Measurements from ENCODE around the gene STK11. TPM values are rescaled to one million over a fixed set of nuclear protein-coding genes. Genes with fewer than 3 reads are reported as not detected.

The STK11 gene
- total and polyA plus RNA-seq, 2 of the 4 experiments (the other 2 are of a cell fraction), result 39.3 to 42.8 TPM

DNA sequence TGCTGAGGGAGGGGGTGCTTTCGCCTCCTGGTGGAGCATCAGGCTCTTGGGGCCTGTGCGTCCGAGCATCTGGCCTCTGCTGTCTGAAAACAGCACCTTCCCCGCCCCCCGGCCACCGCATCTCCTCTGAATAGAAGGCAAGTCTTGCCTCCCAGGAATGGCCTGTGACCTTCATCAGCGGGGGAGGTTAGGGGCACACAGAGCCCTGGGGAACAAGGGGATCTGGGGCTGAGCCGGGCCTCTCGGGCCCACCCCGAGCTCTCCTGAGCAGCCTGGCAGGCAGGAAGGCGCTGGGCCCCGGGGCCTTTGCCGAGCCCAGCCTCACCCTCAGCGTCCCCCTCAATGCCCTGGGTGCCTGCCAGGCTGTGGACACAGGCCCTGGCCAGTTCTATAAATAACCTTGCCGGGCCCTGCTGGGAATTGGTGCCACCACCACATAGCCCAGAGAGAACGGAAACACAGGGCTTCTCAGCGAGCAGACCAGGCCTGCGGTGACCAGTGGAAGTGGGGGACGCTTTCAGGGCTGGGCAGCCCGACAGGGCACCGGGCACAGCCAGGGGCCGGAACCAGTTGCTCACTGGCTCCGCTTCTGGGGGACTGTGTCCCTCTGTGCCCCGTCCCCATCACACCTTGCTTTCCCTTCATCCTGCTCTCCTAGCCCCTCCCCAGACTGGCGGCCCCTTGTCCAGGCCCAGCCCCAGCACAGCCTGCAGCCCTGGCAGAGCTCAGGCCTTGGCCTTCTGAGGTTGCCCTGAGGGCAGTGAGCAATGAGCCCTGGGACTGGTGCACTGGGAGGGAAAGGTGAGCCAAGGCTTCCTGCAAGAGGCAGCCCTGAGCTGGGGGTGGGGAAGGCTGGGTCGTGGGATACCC, 9.5 kb downstream of the STK11 start:
- Histone ChIP-seq H3K9ac (ENCODE audit: low read depth, low read length) (no peak overlapping the region), H4K20me1 (ENCODE audit: insufficient read depth, low read length) (peaks cover 70% of the 10 kb centered on the region), H3K27ac (ENCODE audit: insufficient read depth, low read length) (peak overlapping the region; percentile 28; the same call in 1 of the 2 replicates), H3K79me1 (ENCODE audit: low read depth in 1 of 2, low read length in 2 of 2) (peaks cover 12 to 84% of the 10 kb centered on the region in 2 experiments; a peak in 3 of 4 replicates), H2AFZ (replicated peaks; ENCODE audit: low read length, poor library complexity) (no peak overlapping the region), H3K23ac (ENCODE audit: low read depth, low read length) (no peak overlapping the region), H3K27me3 (ENCODE audit: control insufficient read depth, insufficient read depth, low read length) (no peaks in the 10 kb centered on the region), H3K4me3 (ENCODE audit: insufficient read depth, low read depth, low read length) (no peak overlapping the region), H2AK9ac (replicated peaks; ENCODE audit: low read depth, low read length, poor library complexity) (peak overlapping the region; percentile 84), H2BK5ac (ENCODE audit: low read depth, low read length, poor library complexity, severe bottlenecking) (peak overlapping the region; percentile 19), H3K4ac (ENCODE audit: low read depth, low read length) (peak overlapping the region; percentile 60), H3K14ac (replicated peaks; ENCODE audit: low read depth, low read length) (no peak overlapping the region; the same call in none of the 2 replicates), H3K4me2 (ENCODE audit: low read depth, low read length) (no peak overlapping the region), H2BK20ac (ENCODE audit: low read depth, low read length) (no peak overlapping the region), H3K36me3 (ENCODE audit: control insufficient read depth, insufficient read depth, low read length) (peaks cover 16% of the 10 kb centered on the region; the same call in 1 of the 2 replicates), H2BK15ac (ENCODE audit: low read depth, low read length) (no peak overlapping the region), H3K9me1 (ENCODE audit: insufficient read depth, low read length) (peaks cover 17% of the 10 kb centered on the region), H3K9me3 (ENCODE audit: control insufficient read depth, insufficient read depth, low read length) (no peaks in the 10 kb centered on the region), H2BK120ac (ENCODE audit: low read depth, low read length) (no peak overlapping the region), H2AK5ac (ENCODE audit: low read depth, low read length) (peak overlapping the region; percentile 61; the same call in 1 of the 2 replicates), H3K18ac (ENCODE audit: low read depth, low read length) (no peak overlapping the region), H4K5ac (ENCODE audit: low read depth, low read length) (no peak overlapping the region), H4K8ac (ENCODE audit: low read depth in 2 of 2, low read length in 2 of 2) (peak overlapping the region in 1 of 2 experiments; percentile 9; a peak in 1 of 4 replicates), H4K91ac (ENCODE audit: insufficient read depth, low read depth, low read length) (no peak overlapping the region), H3K56ac (ENCODE audit: extremely low read depth, insufficient read depth, low read length) (no peak overlapping the region), H3K4me1 (ENCODE audit: control insufficient read depth, insufficient read depth, low read length) (peaks cover 18% of the 10 kb centered on the region)
- DNase-seq, result no peak
- no TSS peak for BruUV-seq (replicated peaks)
- 79% methylated on average over 7 of the region's 26 CpGs; no CpG with 5 or more reads in 1 of the 2 experiments for WGBS, 2 experiments (ENCODE audit: extremely low coverage in 2 of 2, insufficient read length in 1 of 2)
- ChIA-PET POLR2A (ENCODE audit: unreplicated experiment) (no interaction called here), CTCF (interaction anchor here (1.5 kb wide), 1 partner anchor 29 kb away, joined by 5 read pairs; no protein-coding TSS in a partner anchor)
- intact Hi-C loops (cut with micrococcal nuclease), result no loop called here
- dilution Hi-C loops (cut with HindIII; ENCODE audit: low sequenced_read_pairs, unreplicated experiment), result no loop called here
- in situ Hi-C loops (cut with MboI; ENCODE audit: low sequenced_read_pairs), result no loop called here
- 0 out of 2 replicates have a peak, but pooled peaks have one; percentile 18 for ATAC-seq (ENCODE audit: low read depth)
- TF ChIP-seq MXI1 (IDR thresholded peaks at IDR 0.05; ENCODE audit: borderline replicate concordance, low read depth, low read length) (no peak), POLR2A (IDR thresholded peaks at IDR 0.05; ENCODE audit: low read depth, low read length) (no peak), RCOR1 (IDR thresholded peaks at IDR 0.05; ENCODE audit: insufficient replicate concordance, low read length) (no peak)

All from IMR-90 (cell line).